Tibial nerve (tissue), 4 donors: Measurements from ENCODE around the gene COPS8. TPM values are rescaled to one million over a fixed set of nuclear protein-coding genes. Genes with fewer than 3 reads are reported as not detected.

Source experiments
- DNase-seq, 2 donors: peaks; one replicate each; pipeline ENCODE4 v3.0.0-alpha.2; 2019; ENCODE audit warnings: low spot score in 2 of 2
- H3K27ac ChIP-seq, 4 donors: fragments of 200-600 bp; sonication (generic) in 3 of 4; one replicate each; pipeline ENCODE4 v1.5.1; 2017 to 2019; ENCODE audit warnings: mild to moderate bottlenecking in 1 of 4
- H3K27me3 ChIP-seq, 2 donors: fragments of 200-600 bp; sonication (generic) in 1 of 2; one replicate each; pipeline versions ENCODE4 v1.5.1 to v1.6.0; 2017 to 2019
- H3K36me3 ChIP-seq, 3 donors: fragments of 200-600 bp; sonication (generic); one replicate each; pipeline ENCODE4 v1.5.1; 2018 to 2019
- H3K4me1 ChIP-seq, 4 donors: fragments of 200-600 bp; sonication (generic) in 3 of 4; one replicate each; pipeline ENCODE4 v1.5.1; 2017 to 2019
- H3K4me3 ChIP-seq, 4 donors: fragments of 200-600 bp; sonication (generic) in 3 of 4; one replicate each; pipeline ENCODE4 v1.5.1; 2017 to 2019; ENCODE audit warnings: mild to moderate bottlenecking in 1 of 4, moderate library complexity in 1 of 4
- H3K9me3 ChIP-seq, 4 donors: fragments of 200-600 bp; sonication (generic) in 3 of 4; one replicate each; pipeline ENCODE4 v1.5.1; 2017 to 2019
- EP300 ChIP-seq, 2 donors: sonication (generic); formaldehyde crosslinking; IDR thresholded peaks; one replicate each; pipeline ENCODE4 v1.6.1; 2017; ENCODE audit warnings: antibody characterized with exemption in 2 of 2, mild to moderate bottlenecking in 1 of 2
- POLR2A ChIP-seq, 2 donors: fragments of 450-650 bp; IDR thresholded peaks; one replicate each; pipeline ENCODE4 v1.6.1; 2017; ENCODE audit warnings: antibody characterized with exemption in 2 of 2, mild to moderate bottlenecking in 2 of 2, moderate library complexity in 2 of 2
- WGBS, 2 donors: methylation state at CpG; one replicate each; pipeline ENCODE4 v1.1.5; 2018; 5-methylcytosine and 5-hydroxymethylcytosine counted together
- total RNA-seq, 4 donors: library from RNA; depleted of rRNA; stranded (reverse); fragments of >200 nt; gene quantifications; one replicate each; pipeline ENCODE4 v1.1.0, GENCODE V29; 2016
- TF ChIP-seq, protein P1 (sequence below), 5 experiments: fragments of 200-600 bp in 3 of 5; fragments of 450-650 bp in 2 of 5; sonication (generic) in 3 of 5; IDR thresholded peaks; one replicate each; pipeline ENCODE4 v1.5.1; 2016 to 2019; ENCODE audit warnings: antibody characterized with exemption in 5 of 5, mild to moderate bottlenecking in 3 of 5, moderate library complexity in 2 of 5

Gene COPS8
- total RNA-seq, 4 donors from 2014 or later: 69.6 to 93.1 (median 80.2) TPM

GRCh38 chr2:237143676-237144440 is 58.2 kb downstream of the COPS8 start:
- H3K36me3 ChIP-seq: no peaks in the 10 kb centered on the region
- no peak overlapping the region for H3K4me3 ChIP-seq
- peaks cover 0 to 29% (median 13%) of the 10 kb centered on the region in 4 donors for H3K9me3 ChIP-seq
- H3K4me1 ChIP-seq: no peaks in the 10 kb centered on the region
- TF ChIP-seq, protein P1, sequence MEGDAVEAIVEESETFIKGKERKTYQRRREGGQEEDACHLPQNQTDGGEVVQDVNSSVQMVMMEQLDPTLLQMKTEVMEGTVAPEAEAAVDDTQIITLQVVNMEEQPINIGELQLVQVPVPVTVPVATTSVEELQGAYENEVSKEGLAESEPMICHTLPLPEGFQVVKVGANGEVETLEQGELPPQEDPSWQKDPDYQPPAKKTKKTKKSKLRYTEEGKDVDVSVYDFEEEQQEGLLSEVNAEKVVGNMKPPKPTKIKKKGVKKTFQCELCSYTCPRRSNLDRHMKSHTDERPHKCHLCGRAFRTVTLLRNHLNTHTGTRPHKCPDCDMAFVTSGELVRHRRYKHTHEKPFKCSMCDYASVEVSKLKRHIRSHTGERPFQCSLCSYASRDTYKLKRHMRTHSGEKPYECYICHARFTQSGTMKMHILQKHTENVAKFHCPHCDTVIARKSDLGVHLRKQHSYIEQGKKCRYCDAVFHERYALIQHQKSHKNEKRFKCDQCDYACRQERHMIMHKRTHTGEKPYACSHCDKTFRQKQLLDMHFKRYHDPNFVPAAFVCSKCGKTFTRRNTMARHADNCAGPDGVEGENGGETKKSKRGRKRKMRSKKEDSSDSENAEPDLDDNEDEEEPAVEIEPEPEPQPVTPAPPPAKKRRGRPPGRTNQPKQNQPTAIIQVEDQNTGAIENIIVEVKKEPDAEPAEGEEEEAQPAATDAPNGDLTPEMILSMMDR (IDR thresholded peaks at IDR 0.05): no peak
- peak in 1 of 2 donors; percentile 50 for TF ChIP-seq EP300 (IDR thresholded peaks at IDR 0.05)
- whole genome bisulfite sequencing, 2 donors: 72 to 75% methylated on average over 5 of the region's 5 CpGs
- H3K27ac ChIP-seq: peak overlapping the region in 3 of 4 donors; percentile 3 to 77 (median 8)
- no peaks in the 10 kb centered on the region for H3K27me3 ChIP-seq
- DNase-seq: no peak

GRCh38 chr2:237144516-237144915 is 58.8 kb downstream of the COPS8 start:
- Histone ChIP-seq H3K27me3 (no peaks in the 10 kb centered on the region), H3K4me1 (peaks cover 0 to under 1% (median 0%) of the 10 kb centered on the region in 4 donors), H3K9me3 (peaks cover 0 to 29% (median 13%) of the 10 kb centered on the region in 4 donors), H3K4me3 (no peak overlapping the region), H3K36me3 (no peaks in the 10 kb centered on the region), H3K27ac (peak overlapping the region in 2 of 4 donors; percentile 8 to 70)
- 71 to 78% methylated on average over 3 of the region's 3 CpGs for WGBS, 2 donors
- no peak for DNase-seq
- TF ChIP-seq, protein P1 (IDR thresholded peaks at IDR 0.05): no peak
- TF ChIP-seq EP300 (IDR thresholded peaks at IDR 0.05) (no peak), POLR2A (IDR thresholded peaks at IDR 0.05) (no peak)

DNA sequence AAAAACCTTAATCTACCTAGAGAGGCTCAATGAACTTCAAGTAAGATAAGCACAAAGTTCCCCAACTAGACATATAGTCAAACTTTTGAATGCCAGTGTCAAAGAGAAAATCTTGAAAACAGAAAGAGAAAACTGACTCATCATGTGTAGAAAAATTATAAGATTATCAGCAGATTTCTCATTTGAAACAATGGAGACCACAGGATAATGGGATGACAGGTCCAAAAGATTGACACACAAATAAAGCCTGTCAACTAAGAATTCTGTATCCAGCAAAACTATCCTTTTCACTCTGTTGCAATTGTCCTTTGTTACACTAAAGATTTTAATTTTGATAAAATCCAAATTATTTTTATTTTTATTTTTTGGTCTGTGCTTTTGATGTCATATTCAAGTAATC is 61.6 kb downstream of the COPS8 start:
- no peak overlapping the region for H3K4me3 ChIP-seq
- H3K27ac ChIP-seq: no peak overlapping the region
- no peaks in the 10 kb centered on the region for H3K36me3 ChIP-seq
- no peak for DNase-seq
- TF ChIP-seq, protein P1 (IDR thresholded peaks at IDR 0.05): no peak
- TF ChIP-seq EP300 (IDR thresholded peaks at IDR 0.05) (no peak), POLR2A (IDR thresholded peaks at IDR 0.05) (no peak)
- peaks cover 0 to 29% (median 13%) of the 10 kb centered on the region in 4 donors for H3K9me3 ChIP-seq
- H3K4me1 ChIP-seq: peaks cover 0 to 6% (median 0%) of the 10 kb centered on the region in 4 donors
- H3K27me3 ChIP-seq: no peaks in the 10 kb centered on the region

DNA sequence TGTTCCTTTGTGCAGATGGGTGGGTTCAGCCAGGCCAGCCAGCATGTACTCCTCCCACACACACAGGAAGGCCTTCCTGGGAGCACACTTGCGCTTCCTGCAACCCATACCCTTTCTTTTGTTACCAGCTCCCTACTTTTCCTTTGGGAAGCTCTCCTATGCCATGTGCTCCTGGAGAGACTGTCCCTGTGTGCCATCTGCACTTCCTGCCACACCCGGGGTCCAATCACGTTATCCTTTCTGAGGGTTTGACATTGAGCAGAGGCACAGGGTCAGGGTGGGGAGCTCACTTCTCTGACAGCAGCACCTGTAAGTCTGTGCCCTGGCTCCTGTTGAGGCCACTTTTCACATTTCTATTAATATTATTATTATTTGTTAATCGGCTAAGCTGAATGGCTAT is 62.9 kb downstream of the COPS8 start:
- 86 to 89% methylated on average over 4 of the region's 4 CpGs for WGBS, 2 donors
- no peak for DNase-seq
- H3K4me1 ChIP-seq: peaks cover 0 to 6% (median 0%) of the 10 kb centered on the region in 4 donors
- no peak overlapping the region for H3K27ac ChIP-seq
- H3K27me3 ChIP-seq: no peaks in the 10 kb centered on the region
- H3K9me3 ChIP-seq: peaks cover 0 to 29% (median 13%) of the 10 kb centered on the region in 4 donors
- TF ChIP-seq, protein P1 (IDR thresholded peaks at IDR 0.05): no peak
- TF ChIP-seq POLR2A (IDR thresholded peaks at IDR 0.05): no peak
- no peak for TF ChIP-seq EP300 (IDR thresholded peaks at IDR 0.05)
- H3K4me3 ChIP-seq: no peak overlapping the region
- no peaks in the 10 kb centered on the region for H3K36me3 ChIP-seq

DNA sequence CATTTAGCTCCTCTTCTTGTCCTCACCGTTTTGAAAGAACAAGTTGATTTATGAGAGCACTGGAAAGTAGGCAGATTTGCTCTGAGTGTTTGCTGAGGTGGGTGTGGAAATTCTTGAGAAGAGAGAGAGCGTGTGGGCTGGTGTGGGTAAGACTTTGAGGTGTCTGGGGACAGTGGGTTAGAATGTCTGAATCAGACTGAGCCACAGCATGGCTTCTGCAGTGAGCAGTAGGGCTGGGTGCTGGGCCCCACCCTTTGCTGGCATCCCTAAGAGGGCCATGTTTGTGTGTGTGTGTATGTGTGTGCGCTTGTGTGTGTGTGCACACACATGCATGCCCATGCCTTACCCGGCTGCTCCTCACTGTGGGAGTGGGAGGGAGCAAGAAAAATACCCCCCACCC is 63.7 kb downstream of the COPS8 start:
- no peaks in the 10 kb centered on the region for H3K27me3 ChIP-seq
- peaks cover 0 to 6% (median 0%) of the 10 kb centered on the region in 4 donors for H3K4me1 ChIP-seq
- 58 to 61% methylated on average over 4 of the region's 4 CpGs for WGBS, 2 donors
- no peak for DNase-seq
- peak overlapping the region in 1 of 4 donors; percentile 21 for H3K27ac ChIP-seq
- H3K9me3 ChIP-seq: peaks cover 0 to 29% (median 13%) of the 10 kb centered on the region in 4 donors
- H3K4me3 ChIP-seq: no peak overlapping the region
- TF ChIP-seq POLR2A (IDR thresholded peaks at IDR 0.05): no peak
- TF ChIP-seq EP300 (IDR thresholded peaks at IDR 0.05): no peak
- TF ChIP-seq, protein P1 (IDR thresholded peaks at IDR 0.05): no peak
- H3K36me3 ChIP-seq: no peaks in the 10 kb centered on the region
